Measurements from ENCODE around the gene ARHGAP6. TPM values are rescaled to one million over a fixed set of nuclear protein-coding genes. Genes with fewer than 3 reads are reported as not detected.

The ARHGAP6 gene
- total RNA-seq, 1 experiment from 2014 or later: 0.10 TPM

- H3K79me2 ChIP-seq (ENCODE audit: insufficient read depth, low read length): no peaks in the 10 kb centered on the region
- no peak for TF ChIP-seq FOSL1 (IDR thresholded peaks at IDR 0.05; ENCODE audit: low read depth)
- H3K9me2 ChIP-seq (ENCODE audit: insufficient read depth): no peaks in the 10 kb centered on the region
- H3K4me1 ChIP-seq (ENCODE audit: control insufficient read depth in 1 of 2, insufficient read depth in 2 of 2, low read length in 2 of 2): no peaks in the 10 kb centered on the region
- intact Hi-C loops (cut with micrococcal nuclease): no loop called here
- no peak overlapping the region for H3K4me2 ChIP-seq (ENCODE audit: low read length)
- H3K9ac ChIP-seq (ENCODE audit: low read length): no peak overlapping the region
- ATAC-seq (no peak), DNase-seq (ENCODE audit: low read depth, low spot score) (no peak)
- no peaks in the 10 kb centered on the region for H3K36me3 ChIP-seq (ENCODE audit: control insufficient read depth in 1 of 2, insufficient read depth in 2 of 2, low read length in 2 of 2)
- H3K4me3 ChIP-seq (replicated peaks in 1 of 2; ENCODE audit: low read depth in 1 of 2, low read length in 2 of 2): no peak overlapping the region
- ChIA-PET RAD21 (ENCODE audit: low non-redundant PET in 1 of 2, low total read pairs in 2 of 2, uncharacterized antibody in 2 of 2, unreplicated experiment in 2 of 2) (no interaction called here), CTCF (no interaction called here), POLR2A (no interaction called here)
- no peaks in the 10 kb centered on the region for H3K9me3 ChIP-seq (ENCODE audit: control insufficient read depth in 1 of 2, insufficient read depth in 1 of 2, low read depth in 1 of 2, low read length in 2 of 2)
- no peak overlapping the region for H2AFZ ChIP-seq (ENCODE audit: low read depth, low read length, poor library complexity, severe bottlenecking)
- no peak overlapping the region for H3K27ac ChIP-seq (ENCODE audit: low read depth, low read length)
- H4K20me1 ChIP-seq (ENCODE audit: insufficient read depth): no peaks in the 10 kb centered on the region
- BruUV-seq (replicated peaks): no TSS peak
- H3K27me3 ChIP-seq (ENCODE audit: insufficient read depth, low read length): no peaks in the 10 kb centered on the region
Observed at GRCh38 chrX:11097933-11098332, 567.8 kb downstream of the ARHGAP6 start.

GRCh38 chrX:11089802-11090201 is 575.9 kb downstream of the ARHGAP6 start:
- TF ChIP-seq ATF3 (IDR thresholded peaks at IDR 0.05) (no peak), SP1 (IDR thresholded peaks at IDR 0.05; ENCODE audit: low read depth) (no peak), EZH2phosphoT487 (IDR thresholded peaks at IDR 0.05; ENCODE audit: borderline replicate concordance) (no peak), POLR2AphosphoS5 (IDR thresholded peaks at IDR 0.05; ENCODE audit: low read depth, low read length) (no peak), EGR1 (IDR thresholded peaks at IDR 0.05; ENCODE audit: low read depth) (no peak), FOSL1 (IDR thresholded peaks at IDR 0.05; ENCODE audit: low read depth) (no peak)
- intact Hi-C loops (cut with micrococcal nuclease): no loop called here
- CTCF ChIA-PET: no interaction called here
- no peak overlapping the region for H3K4me3 ChIP-seq (replicated peaks in 1 of 2; ENCODE audit: low read depth in 1 of 2, low read length in 2 of 2)
- H3K79me2 ChIP-seq (ENCODE audit: insufficient read depth, low read length): no peaks in the 10 kb centered on the region
- H3K36me3 ChIP-seq (ENCODE audit: control insufficient read depth in 1 of 2, insufficient read depth in 2 of 2, low read length in 2 of 2): no peaks in the 10 kb centered on the region
- H3K9me3 ChIP-seq (ENCODE audit: control insufficient read depth in 1 of 2, insufficient read depth in 1 of 2, low read depth in 1 of 2, low read length in 2 of 2): no peaks in the 10 kb centered on the region
- H4K20me1 ChIP-seq (ENCODE audit: insufficient read depth): no peaks in the 10 kb centered on the region
- H3K27ac ChIP-seq (ENCODE audit: low read depth, low read length): no peak overlapping the region
- H3K4me2 ChIP-seq (ENCODE audit: low read length): no peak overlapping the region
- no peak overlapping the region for H2AFZ ChIP-seq (ENCODE audit: low read depth, low read length, poor library complexity, severe bottlenecking)
- RAD21 ChIA-PET (ENCODE audit: low non-redundant PET in 1 of 2, low total read pairs in 2 of 2, uncharacterized antibody in 2 of 2, unreplicated experiment in 2 of 2): no interaction called here
- no peak for DNase-seq (ENCODE audit: low read depth, low spot score)
- no peaks in the 10 kb centered on the region for H3K4me1 ChIP-seq (ENCODE audit: control insufficient read depth in 1 of 2, insufficient read depth in 2 of 2, low read length in 2 of 2)
- no peaks in the 10 kb centered on the region for H3K27me3 ChIP-seq (ENCODE audit: insufficient read depth, low read length)
- POLR2A ChIA-PET: no interaction called here
- H3K9ac ChIP-seq (ENCODE audit: low read length): no peak overlapping the region
- no TSS peak for BruUV-seq (replicated peaks)
- no peak for ATAC-seq
- H3K9me2 ChIP-seq (ENCODE audit: insufficient read depth): no peaks in the 10 kb centered on the region

Small RNA genes lying within 50 kb of the gene (microRNA-seq; reads per million reads assigned to microRNA genes)
- not detected for gene MIR548AX (ENCODE audit: borderline number of aligned reads)

Other genes starting within 250 kb of the ARHGAP6 start
- 12.0 TPM for gene MSL3, start 92.3 kb upstream of the ARHGAP6 start, total RNA-seq (2021; ENCODE audit: unreplicated experiment)

Measured in HCT116 (cell line).